Measurements from ENCODE around the gene SLAMF9. TPM values are rescaled to one million over a fixed set of nuclear protein-coding genes. Genes with fewer than 3 reads are reported as not detected.

The SLAMF9 gene
- total RNA-seq, 2 experiments from 2014 or later, result not detected

DNA sequence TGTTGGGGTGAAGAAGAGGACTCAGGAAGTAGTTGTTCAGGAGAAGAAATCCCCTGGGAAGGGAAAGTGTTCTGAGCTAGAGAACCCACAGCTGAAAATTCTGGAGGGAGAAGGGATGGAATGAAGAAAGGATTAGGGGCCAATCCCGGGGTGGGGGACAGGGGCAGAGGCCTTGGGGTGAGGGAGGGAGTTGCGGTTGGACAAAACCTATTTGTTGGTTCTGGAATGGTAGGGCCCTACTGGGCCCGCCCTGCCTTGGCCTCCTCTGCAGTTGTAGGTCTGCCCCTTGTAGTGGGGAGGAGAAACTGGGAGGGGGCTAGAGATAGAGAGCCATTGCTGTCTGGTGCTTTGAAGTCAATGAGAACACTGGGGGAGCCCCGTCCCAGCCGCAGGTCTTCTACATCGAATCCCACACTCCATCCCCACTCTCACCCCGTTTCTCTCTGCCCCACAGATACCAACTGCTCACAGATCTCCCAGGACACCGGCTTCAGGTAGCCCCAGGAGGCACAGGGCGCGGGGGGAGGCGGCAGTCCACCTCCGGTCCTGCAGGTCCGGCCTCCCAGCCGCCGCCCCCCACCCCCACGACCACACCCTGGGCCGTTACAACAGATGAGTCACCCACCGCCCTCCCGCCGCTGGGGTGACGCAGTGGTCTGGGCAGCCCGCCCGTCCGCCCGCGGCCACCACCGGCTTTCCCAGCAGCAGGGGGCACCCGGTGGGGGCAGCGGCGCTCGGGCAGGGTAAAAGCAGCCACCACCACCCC, 29.8 kb downstream of the SLAMF9 start:
- CTCF ChIA-PET, result interaction anchor here (1.2 to 7.6 kb wide), 9 partner anchors 10 to 154 kb away, joined by 3 to 69 read pairs (median 11); no protein-coding TSS in a partner anchor
- Mint-ChIP-seq H3K27ac (peak overlapping the region; percentile 98), H3K9me3 (ENCODE audit: low read depth) (no peaks in the 10 kb centered on the region), H3K4me1 (peaks cover 51% of the 10 kb centered on the region), H3K27me3 (no peaks in the 10 kb centered on the region), H3K4me3 (peak overlapping the region; percentile 95), H3K36me3 (peaks cover 35% of the 10 kb centered on the region)
- peak; percentile 81 for DNase-seq
- ATAC-seq, result peak; percentile 25

DNA sequence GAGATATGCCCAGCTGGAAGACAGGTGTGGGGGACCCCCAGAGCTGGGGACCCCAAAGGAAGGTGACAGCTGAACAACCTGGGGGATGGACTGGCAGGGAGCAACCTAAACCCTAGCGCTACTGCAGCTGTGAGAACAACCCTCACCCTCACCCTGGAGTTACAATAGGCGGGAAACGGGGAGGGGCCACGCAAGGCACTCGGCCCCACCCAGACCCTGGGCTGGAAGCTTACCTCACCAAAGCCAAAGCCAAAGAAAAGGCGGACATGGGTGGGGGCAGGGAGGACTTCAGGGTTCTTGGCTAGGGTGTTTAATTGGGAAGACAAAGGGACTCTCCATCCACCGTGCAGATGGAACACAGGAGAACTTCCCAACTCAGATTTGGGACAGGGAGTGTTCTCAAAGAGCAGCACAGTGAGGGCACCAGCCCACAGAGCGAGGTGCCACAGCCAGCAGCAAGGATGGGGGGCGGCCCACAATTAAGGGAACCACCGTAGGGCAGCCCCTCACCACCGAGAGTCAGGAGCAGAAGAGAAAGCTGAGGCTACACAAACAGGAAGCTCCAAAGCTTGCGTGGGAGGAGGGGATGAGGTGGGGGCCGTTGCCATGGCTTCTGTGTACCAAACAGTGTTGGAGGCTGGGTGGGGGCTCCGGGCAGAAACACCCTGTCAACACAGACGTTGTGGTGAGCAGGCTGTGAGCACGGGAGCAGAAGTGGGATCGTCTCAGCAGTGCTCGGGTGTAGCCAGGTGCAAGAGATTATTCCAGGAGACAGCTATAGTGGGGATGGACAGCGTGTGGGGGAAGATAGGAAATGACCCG, 30.6 kb downstream of the SLAMF9 start:
- Mint-ChIP-seq H3K27me3 (no peaks in the 10 kb centered on the region), H3K36me3 (peaks cover 40% of the 10 kb centered on the region), H3K27ac (peak overlapping the region; percentile 98), H3K9me3 (ENCODE audit: low read depth) (no peaks in the 10 kb centered on the region), H3K4me1 (peaks cover 57% of the 10 kb centered on the region), H3K4me3 (peak overlapping the region; percentile 95)
- peak; percentile 91 for DNase-seq
- ATAC-seq, result peak; percentile 50
- CTCF ChIA-PET, result interaction anchor here (0.6 to 7.6 kb wide), 9 partner anchors 12 to 298 kb away, joined by 3 to 69 read pairs (median 6); no protein-coding TSS in a partner anchor

DNA sequence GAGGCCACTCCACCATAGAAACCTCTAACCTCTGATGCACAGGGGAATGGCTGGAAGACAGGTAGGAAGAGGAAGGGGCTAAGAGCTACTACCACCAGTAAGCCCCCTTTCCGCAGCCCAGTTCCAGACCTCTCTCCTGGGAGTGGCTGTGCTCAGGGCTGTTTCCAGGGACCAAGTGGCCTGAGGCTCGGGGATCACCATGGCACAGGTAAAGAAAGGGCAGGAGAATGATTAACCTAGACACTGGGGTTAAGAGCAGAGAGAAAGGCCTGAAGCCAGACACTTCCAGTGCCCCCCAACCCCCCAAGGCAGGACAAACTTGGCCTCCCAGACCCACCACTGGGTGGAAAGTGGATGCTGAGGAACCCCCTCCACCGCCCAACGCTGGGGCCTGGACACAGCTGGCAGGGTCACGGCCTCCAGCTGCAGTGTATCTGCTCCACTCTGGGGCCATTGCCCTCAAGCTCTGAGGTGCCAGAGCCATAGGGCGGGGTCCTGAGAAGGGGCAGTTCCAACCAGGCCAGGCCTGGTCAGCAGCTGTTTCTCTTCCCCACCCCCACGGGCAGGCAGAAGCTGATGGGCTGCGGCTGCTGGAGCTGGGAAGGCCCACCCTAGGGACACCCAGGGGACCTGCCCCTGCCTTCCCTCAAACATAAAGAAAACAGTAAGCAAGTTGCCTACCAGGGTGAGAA, 31.4 kb downstream of the SLAMF9 start:
- DNase-seq (no peak), ATAC-seq (no peak)
- peak overlapping the region; percentile 98 for H3K27ac Mint-ChIP-seq
- H3K27me3 Mint-ChIP-seq, result no peaks in the 10 kb centered on the region
- no peaks in the 10 kb centered on the region for H3K9me3 Mint-ChIP-seq (ENCODE audit: low read depth)
- CTCF ChIA-PET, result interaction anchor here (0.6 to 7.6 kb wide), 9 partner anchors 13 to 299 kb away, joined by 3 to 69 read pairs (median 6); no protein-coding TSS in a partner anchor
- peaks cover 64% of the 10 kb centered on the region for H3K4me1 Mint-ChIP-seq
- H3K4me3 Mint-ChIP-seq, result peak overlapping the region; percentile 95
- H3K36me3 Mint-ChIP-seq, result peaks cover 48% of the 10 kb centered on the region

DNA sequence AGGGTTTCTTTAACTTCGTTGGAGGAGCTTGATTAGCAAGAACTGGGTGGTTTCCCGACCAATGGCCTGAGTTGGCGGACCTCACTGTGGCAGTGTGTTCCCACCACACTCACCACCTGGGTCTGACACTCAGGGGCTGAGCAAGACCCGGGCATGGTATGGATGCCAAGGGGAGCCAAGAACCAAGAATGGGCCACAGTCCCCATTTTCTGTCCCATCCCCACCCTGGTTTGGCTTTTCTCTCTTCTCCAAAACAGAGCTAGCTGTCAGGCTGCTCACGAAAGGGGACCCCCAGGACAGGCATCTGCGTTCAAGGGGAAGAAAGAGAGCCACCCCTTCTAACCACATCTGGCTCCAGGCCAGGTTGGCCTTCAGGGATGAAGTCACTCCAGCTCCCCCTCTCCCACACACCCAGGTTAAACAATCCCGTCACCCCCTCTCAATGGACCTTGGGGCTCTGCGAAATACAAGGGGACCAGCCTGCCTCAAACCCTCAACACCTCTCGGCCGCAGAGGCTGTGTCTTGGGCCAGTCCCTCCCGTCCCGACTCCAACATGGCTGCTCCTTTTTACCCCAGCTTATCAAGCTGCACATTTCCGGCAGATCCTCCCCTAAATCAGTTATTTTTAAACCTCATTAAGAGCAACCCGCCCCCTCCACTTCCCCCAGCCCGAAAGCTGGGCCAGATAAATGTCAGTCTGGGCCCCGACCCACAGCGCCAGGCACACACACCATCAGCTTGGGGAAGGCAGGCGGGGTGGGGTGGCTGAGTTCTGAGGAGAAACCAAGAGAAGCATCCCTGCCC, 32.1 kb downstream of the SLAMF9 start:
- Mint-ChIP-seq H3K27me3 (no peaks in the 10 kb centered on the region), H3K27ac (peak overlapping the region; percentile 98), H3K4me1 (peaks cover 67% of the 10 kb centered on the region), H3K36me3 (peaks cover 53% of the 10 kb centered on the region), H3K4me3 (peak overlapping the region; percentile 95), H3K9me3 (ENCODE audit: low read depth) (no peaks in the 10 kb centered on the region)
- no peak for ATAC-seq
- DNase-seq, result peak; percentile 58
- CTCF ChIA-PET, result interaction anchor here (1.2 to 7.6 kb wide), 6 partner anchors 14 to 139 kb away, joined by 3 to 69 read pairs (median 29); no protein-coding TSS in a partner anchor

DNA sequence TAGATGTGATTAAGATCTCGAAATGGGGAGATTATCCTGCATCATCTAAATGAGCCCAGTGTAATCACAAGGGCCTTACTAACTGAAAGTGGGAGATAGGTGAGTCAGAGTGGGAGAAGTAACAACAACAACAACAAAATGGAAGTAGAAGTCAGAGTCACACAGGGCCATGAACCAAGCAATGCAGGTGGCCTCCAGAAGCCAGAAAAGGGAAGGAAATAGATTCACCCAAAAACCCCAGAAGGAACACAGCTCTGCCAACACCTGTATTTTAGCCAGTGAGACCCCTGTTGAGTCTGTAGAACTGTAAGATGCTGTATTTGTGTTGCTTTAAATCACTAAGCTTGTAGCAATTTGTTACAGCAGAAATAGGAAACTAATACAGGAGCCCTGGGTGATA, 32.8 kb downstream of the SLAMF9 start:
- H3K27me3 Mint-ChIP-seq, result no peaks in the 10 kb centered on the region
- CTCF ChIA-PET, result interaction anchor here (1.8 to 7.6 kb wide), 5 partner anchors 14 to 139 kb away, joined by 5 to 69 read pairs (median 47); no protein-coding TSS in a partner anchor
- no peak for DNase-seq
- no peak for ATAC-seq
- peaks cover 53% of the 10 kb centered on the region for H3K36me3 Mint-ChIP-seq
- H3K4me1 Mint-ChIP-seq, result peaks cover 66% of the 10 kb centered on the region
- peak overlapping the region; percentile 95 for H3K4me3 Mint-ChIP-seq
- no peaks in the 10 kb centered on the region for H3K9me3 Mint-ChIP-seq (ENCODE audit: low read depth)
- peak overlapping the region; percentile 98 for H3K27ac Mint-ChIP-seq

DNA sequence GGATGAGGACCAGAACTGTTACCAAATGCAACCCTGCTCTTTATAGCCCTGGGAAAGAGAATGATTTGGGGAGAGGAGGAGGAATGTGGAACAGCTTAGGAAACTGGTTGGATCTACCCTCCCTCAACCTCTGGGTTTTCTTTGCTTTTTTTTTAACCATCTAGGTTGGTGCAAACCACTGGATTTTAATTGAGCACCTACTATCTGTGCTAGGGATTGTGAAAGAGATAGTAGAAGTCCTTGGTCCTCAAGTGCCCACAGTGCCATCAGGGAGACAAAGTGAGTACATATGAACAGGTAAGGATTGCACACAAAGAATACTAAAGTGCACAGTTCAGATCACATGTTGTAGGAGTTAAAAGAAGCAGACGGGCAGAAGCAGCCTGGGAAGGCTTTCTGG, 33.4 kb downstream of the SLAMF9 start:
- CTCF ChIA-PET, result interaction anchor here (6.0 to 7.6 kb wide), 3 partner anchors 15 to 87 kb away, joined by 47 to 69 read pairs (median 51); no protein-coding TSS in a partner anchor
- Mint-ChIP-seq H3K4me3 (peak overlapping the region; percentile 95), H3K36me3 (peaks cover 53% of the 10 kb centered on the region), H3K27ac (peak overlapping the region; percentile 98), H3K27me3 (no peaks in the 10 kb centered on the region), H3K4me1 (peaks cover 60% of the 10 kb centered on the region), H3K9me3 (ENCODE audit: low read depth) (no peaks in the 10 kb centered on the region)
- no peak for ATAC-seq
- DNase-seq, result no peak

DNA sequence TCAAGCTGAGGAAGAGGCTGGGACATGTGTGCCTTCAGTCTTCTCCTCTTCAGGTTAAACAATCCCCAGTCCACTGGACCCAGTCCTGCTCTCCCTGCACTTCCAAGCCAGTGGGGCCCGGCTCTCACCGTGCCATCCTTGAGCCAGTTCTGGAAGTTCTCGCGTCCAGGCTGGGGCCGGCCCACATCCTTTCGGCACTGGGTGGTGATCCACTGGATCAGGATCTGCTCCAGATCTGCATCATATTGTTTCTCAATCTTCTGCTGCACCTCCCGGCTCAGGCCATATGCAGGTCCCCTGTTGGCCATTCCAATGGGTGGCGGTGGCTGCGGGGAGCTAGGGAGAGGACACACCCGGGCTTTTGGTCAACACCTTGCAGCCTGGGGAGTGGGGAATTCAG, 33.8 kb downstream of the SLAMF9 start:
- peaks cover 53% of the 10 kb centered on the region for H3K36me3 Mint-ChIP-seq
- no peaks in the 10 kb centered on the region for H3K27me3 Mint-ChIP-seq
- H3K27ac Mint-ChIP-seq, result peak overlapping the region; percentile 17
- no peaks in the 10 kb centered on the region for H3K9me3 Mint-ChIP-seq (ENCODE audit: low read depth)
- no peak overlapping the region for H3K4me3 Mint-ChIP-seq
- DNase-seq, result no peak
- peaks cover 56% of the 10 kb centered on the region for H3K4me1 Mint-ChIP-seq
- CTCF ChIA-PET, result interaction anchor here (7.2 to 7.6 kb wide), 2 partner anchors 15 to 87 kb away, joined by 51 to 69 read pairs; no protein-coding TSS in a partner anchor
- ATAC-seq, result no peak

DNA sequence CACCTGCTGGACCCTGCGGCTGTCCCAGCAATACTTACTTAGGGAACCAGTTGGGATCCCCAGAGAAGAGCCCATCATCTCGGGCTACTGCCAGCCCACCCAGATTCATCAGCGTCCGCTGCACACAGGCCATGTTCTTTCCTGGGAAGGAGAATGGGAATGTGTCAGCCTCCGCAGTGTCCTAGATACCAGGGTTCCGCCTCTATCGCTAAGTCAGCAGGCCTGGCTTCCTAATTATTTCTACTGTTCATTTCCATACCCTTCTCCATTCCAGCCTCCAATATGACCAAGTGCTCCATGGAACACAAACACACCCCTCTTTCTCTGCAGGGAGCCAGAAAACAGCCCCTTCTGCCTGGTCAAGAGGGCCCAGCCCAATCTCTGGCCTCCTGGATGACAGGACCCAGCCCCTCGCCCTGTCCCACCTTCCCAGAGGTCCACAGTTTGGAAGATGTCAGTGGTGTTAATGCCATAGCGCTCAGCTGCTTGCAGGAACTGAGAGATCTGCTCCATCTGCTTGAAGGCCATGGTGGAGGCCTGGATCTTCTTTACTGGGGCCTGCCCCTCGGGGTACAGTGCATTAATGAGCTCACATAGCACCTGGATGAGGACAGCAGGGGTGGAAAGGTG, 34.7 kb downstream of the SLAMF9 start:
- no peaks in the 10 kb centered on the region for H3K9me3 Mint-ChIP-seq (ENCODE audit: low read depth)
- H3K27me3 Mint-ChIP-seq, result no peaks in the 10 kb centered on the region
- CTCF ChIA-PET, result interaction anchor here (7.2 kb wide), 1 partner anchor 16 kb away, joined by 51 read pairs; no protein-coding TSS in a partner anchor
- H3K27ac Mint-ChIP-seq, result peak overlapping the region; percentile 41
- H3K4me3 Mint-ChIP-seq, result no peak overlapping the region
- peaks cover 56% of the 10 kb centered on the region for H3K4me1 Mint-ChIP-seq
- ATAC-seq (no peak), DNase-seq (no peak)
- peaks cover 53% of the 10 kb centered on the region for H3K36me3 Mint-ChIP-seq

DNA sequence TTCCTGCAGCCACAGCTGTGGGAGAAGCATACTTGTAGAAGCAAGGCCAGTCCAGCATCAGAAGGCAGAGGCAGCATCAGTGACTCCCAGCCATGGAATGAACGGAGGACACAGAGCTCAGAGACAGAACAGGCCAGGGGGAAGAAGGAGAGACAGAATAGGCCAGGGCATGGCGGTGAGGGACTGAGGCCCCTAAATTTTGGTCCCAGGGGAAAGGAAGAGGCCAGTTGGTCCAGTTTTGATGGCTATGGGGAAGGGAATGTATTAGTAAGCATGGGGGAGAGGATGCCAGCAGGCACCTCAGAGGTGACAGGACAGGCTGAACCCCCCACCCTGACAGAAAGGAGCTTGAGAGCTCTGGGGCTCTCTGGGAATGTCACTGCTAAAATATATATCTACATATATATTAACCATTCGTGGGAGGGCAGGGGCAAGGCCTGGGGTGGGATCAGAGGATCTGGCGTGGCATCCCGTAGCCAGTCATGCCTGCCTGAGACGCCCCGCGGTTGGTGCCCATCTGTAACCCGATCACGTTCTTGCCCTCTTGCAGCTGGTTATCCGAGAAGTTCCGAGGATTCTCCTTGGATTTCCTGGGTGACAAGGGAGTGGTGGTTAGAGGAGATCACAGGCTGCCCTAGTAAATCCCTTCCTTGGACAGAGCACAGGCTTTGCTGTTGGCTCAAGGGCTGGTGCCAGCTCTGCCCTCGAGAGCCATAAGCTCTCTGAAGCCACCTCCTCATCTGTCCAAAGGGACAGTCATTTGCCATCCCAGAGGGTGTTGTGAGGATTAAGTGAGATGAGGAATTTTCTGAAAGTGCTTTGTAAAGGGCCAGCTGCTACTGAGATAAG, 35.5 kb downstream of the SLAMF9 start:
- CTCF ChIA-PET, result interaction anchor here (7.2 kb wide), 1 partner anchor 17 kb away, joined by 51 read pairs; no protein-coding TSS in a partner anchor
- Mint-ChIP-seq H3K4me1 (peaks cover 63% of the 10 kb centered on the region), H3K36me3 (peaks cover 47% of the 10 kb centered on the region), H3K9me3 (ENCODE audit: low read depth) (no peaks in the 10 kb centered on the region), H3K27ac (peak overlapping the region; percentile 80), H3K4me3 (no peak overlapping the region), H3K27me3 (no peaks in the 10 kb centered on the region)
- no peak for ATAC-seq
- DNase-seq, result no peak

DNA sequence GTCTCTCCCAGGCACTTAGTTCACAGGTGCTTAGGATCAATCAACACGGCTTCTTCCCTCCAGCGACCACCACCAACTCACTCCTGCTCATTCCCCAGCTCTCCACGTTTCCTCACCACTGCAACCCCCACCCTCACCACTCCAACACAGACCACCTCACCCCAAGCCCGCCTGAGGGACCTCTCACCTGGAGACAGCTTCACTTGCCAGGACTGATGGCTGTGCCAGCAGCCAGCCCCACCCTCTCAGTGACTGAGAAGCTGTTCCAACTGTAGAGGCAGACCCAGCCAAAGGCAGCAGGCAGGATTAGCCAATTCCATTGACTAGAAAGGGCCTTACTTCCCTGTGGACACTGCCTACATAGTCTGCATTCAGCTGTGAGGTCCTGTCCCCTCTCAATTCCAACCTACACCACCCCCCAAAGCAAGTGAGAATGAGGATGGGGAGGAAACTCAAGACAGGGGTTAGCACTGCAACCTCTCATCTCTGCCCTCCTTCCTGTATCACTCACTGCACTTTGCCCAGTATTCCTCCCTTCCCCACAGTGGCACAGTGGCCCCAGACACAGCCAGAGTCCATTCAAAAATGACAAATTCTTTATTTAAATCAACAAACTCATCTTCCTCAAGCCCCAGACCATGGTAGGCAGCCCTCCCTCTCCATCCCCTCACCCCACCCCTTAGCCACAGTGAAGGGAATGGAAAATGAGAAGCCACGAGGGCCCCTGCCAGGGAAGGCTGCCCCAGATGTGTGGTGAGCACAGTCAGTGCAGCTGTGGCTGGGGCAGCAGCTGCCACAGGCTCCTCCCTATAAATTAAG, 36.3 kb downstream of the SLAMF9 start:
- H3K4me1 Mint-ChIP-seq, result peaks cover 65% of the 10 kb centered on the region
- CTCF ChIA-PET, result no interaction called here
- DNase-seq (no peak), ATAC-seq (no peak)
- no peaks in the 10 kb centered on the region for H3K9me3 Mint-ChIP-seq (ENCODE audit: low read depth)
- H3K27me3 Mint-ChIP-seq, result no peaks in the 10 kb centered on the region
- H3K36me3 Mint-ChIP-seq, result peaks cover 44% of the 10 kb centered on the region
- H3K4me3 Mint-ChIP-seq, result no peak overlapping the region
- peak overlapping the region; percentile 80 for H3K27ac Mint-ChIP-seq

Measured in activated CD8-positive, alpha-beta memory T cell treated with anti-CD3 and anti-CD28 coated beads, Interleukin-2, amount 10 ng/mL, durations not matched to agents 7 days and 5 days (primary cell).